GM12874 (cell line): Measurements from ENCODE around the gene LIMA1.

ENCODE experiments used
- TF ChIP-seq, protein P1 (sequence below): IDR thresholded peaks from 2 replicates; pipeline ENCODE4 v1.5.1; 2011; ENCODE audit warnings: low read depth, mild to moderate bottlenecking, control low read depth, low read length, moderate library complexity; ENCODE audit not compliant: insufficient read depth

The LIMA1 gene

DNA sequence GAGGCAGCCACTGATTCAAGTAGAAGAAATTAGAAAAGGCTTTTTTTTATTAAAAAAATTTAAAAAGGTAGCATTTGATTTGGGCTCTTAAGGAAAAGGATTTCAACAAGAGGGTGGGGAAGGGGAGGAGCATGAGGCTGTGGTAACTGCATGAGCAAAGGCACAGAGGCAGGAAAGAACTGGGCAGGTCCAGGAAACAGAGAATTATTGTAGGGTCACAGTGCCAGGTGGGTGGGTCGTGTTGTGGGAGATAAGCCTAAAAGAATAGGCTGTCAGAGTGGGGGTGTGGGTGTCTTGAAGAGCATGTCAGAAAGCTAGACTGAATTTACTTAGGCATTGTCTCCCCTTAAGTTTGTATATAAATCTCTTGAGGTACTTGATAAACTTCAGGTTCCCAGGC lies 7.8 kb downstream of the LIMA1 start:
- TF ChIP-seq, protein P1, sequence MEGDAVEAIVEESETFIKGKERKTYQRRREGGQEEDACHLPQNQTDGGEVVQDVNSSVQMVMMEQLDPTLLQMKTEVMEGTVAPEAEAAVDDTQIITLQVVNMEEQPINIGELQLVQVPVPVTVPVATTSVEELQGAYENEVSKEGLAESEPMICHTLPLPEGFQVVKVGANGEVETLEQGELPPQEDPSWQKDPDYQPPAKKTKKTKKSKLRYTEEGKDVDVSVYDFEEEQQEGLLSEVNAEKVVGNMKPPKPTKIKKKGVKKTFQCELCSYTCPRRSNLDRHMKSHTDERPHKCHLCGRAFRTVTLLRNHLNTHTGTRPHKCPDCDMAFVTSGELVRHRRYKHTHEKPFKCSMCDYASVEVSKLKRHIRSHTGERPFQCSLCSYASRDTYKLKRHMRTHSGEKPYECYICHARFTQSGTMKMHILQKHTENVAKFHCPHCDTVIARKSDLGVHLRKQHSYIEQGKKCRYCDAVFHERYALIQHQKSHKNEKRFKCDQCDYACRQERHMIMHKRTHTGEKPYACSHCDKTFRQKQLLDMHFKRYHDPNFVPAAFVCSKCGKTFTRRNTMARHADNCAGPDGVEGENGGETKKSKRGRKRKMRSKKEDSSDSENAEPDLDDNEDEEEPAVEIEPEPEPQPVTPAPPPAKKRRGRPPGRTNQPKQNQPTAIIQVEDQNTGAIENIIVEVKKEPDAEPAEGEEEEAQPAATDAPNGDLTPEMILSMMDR: no peak

GRCh38 chr12:50271724-50272247 lies 11.5 kb downstream of the LIMA1 start:
- TF ChIP-seq, protein P1: no peak

- TF ChIP-seq, protein P1: no peak
Measured at GRCh38 chr12:50268482-50268881, 14.8 kb downstream of the LIMA1 start.

DNA sequence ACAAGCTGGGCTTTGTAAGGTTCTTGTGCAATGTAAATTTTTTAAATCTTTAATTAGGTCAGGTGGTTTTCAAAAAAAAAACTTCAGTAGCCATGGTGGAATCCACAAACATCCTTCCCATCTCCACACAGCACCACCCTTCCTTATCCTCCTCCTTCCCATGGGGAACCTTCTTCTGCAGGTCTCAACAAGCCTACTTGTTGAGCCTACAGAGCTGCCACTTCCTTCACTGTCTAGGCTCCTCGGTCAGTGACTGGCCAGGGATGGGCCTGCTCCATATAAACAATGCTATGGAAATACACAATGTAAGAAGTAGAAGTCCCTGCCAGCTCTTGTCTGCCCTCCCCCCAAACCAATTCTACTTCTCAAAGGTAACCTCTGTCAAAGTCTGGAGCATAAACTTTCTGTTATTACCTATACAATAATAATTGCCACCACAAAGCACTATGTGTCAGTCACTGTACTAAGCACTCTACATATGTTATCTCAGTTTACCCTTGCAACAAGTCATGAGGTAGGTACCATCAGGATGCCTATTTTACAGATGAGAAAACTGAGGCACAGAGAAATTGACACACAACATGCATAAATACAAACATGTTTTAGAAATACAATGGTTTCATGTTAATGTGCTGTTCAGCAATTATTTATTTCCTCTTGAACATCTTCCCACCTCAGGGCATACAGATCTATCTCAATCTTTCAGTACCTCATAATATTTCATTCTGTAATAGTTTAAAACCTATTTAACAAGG lies 17.4 kb downstream of the LIMA1 start:
- TF ChIP-seq, protein P1: no peak

GRCh38 chr12:50263832-50264231 lies 19.5 kb downstream of the LIMA1 start:
- TF ChIP-seq, protein P1: no peak

- TF ChIP-seq, protein P1: no peak
Measured at GRCh38 chr12:50261654-50262053, 21.7 kb downstream of the LIMA1 start.

- TF ChIP-seq, protein P1: no peak
Measured at GRCh38 chr12:50258167-50258551, 25.2 kb downstream of the LIMA1 start.
